NCI-H82 treated with DMSO at 0.1 percent for 48 hours (cell line): Measurements from ENCODE around the gene COL9A3.

Experiments
- DNase-seq: peaks from one replicate; lab custom pipeline; 2025; ENCODE audit not compliant: unreplicated experiment; lab: John Stamatoyannopoulos, UW

Gene COL9A3

DNA sequence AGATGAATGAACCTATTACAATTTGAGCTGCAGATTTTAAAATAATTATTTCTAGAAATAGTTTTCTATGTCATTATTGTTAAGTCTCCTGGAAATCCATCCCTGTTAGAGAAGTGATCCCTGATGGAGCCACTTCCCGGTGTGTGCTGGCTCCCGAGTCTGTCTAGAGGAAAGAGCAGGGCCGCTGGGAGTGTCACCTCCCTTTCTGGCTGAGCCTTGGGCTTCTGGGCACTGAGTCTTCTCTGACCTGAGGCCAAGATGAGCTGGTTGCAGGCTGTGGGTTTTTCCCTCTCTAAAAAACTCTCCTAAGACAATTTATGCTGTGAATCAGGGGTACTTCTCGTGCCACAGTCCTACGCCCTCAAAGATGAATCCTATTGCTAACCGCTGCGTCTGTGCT lies 73.6 kb downstream of the COL9A3 start:
- DNase-seq: no peak
